DOHH2 (cell line): ENCODE measurements around the gene EXOSC10.
"Not testable (repeated sequence)": the region's sequence is repeated elsewhere in the genome, so short reads cannot be mapped to it uniquely, and the experiment has no call there.

ENCODE experiments used
- H3F3A ChIP-seq: fragments of 200-600 bp; sonication (generic), shearing (Covaris generic); 2 replicates; pipeline ENCODE4 v1.6.0; 2016; ENCODE audit warnings: antibody characterized with exemption, mild to moderate bottlenecking; ENCODE audit not compliant: control insufficient read depth, insufficient read depth
- H3K27ac ChIP-seq: fragments of 200-600 bp; sonication (generic); 2 replicates; pipeline ENCODE4 v1.5.1; 2014; ENCODE audit warnings: low read depth, mild to moderate bottlenecking, low read length, moderate library complexity
- H3K27me3 ChIP-seq: fragments of 200-600 bp; sonication (generic); 2 replicates; pipeline ENCODE4 v1.6.1; 2014; ENCODE audit warnings: mild to moderate bottlenecking, low read length, mixed read lengths; ENCODE audit not compliant: control insufficient read depth
- H3K36me3 ChIP-seq: fragments of 200-600 bp; sonication (generic); 2 replicates; pipeline ENCODE4 v1.6.1; 2014; ENCODE audit warnings: mild to moderate bottlenecking, low read length, moderate library complexity, mixed read lengths; ENCODE audit not compliant: control insufficient read depth
- H3K4me1 ChIP-seq: fragments of 200-600 bp; sonication (generic); 2 replicates; pipeline ENCODE4 v1.6.1; 2014; ENCODE audit warnings: mild to moderate bottlenecking, low read length, mixed read lengths; ENCODE audit not compliant: control insufficient read depth
- H3K4me2 ChIP-seq: fragments of 200-600 bp; sonication (generic); 2 replicates; pipeline ENCODE4 v1.6.0; 2014; ENCODE audit warnings: mild to moderate bottlenecking, low read length, moderate library complexity
- H3K4me3 ChIP-seq: fragments of 200-600 bp; sonication (generic); 2 replicates; pipeline ENCODE4 v1.5.1; 2014; ENCODE audit warnings: mild to moderate bottlenecking, low read length, mixed read lengths
- H3K79me2 ChIP-seq: fragments of 200-600 bp; sonication (generic); 2 replicates; pipeline ENCODE4 v1.6.1; 2014; ENCODE audit warnings: mild to moderate bottlenecking, low read length, mixed read lengths; ENCODE audit not compliant: control insufficient read depth
- H3K9me2 ChIP-seq: fragments of 200-600 bp; sonication (generic); replicated peaks from 2 replicates; pipeline ENCODE4 v1.6.1; 2014; ENCODE audit warnings: mild to moderate bottlenecking, low read length, mixed read lengths; ENCODE audit not compliant: control insufficient read depth
- H3K9me3 ChIP-seq: fragments of 200-600 bp; sonication (generic); 2 replicates; pipeline ENCODE4 v1.6.1; 2014; ENCODE audit warnings: antibody characterized with exemption, low read length, mixed read lengths; ENCODE audit not compliant: control insufficient read depth, insufficient read depth
- H4K20me1 ChIP-seq: fragments of 200-600 bp; sonication (generic); 2 replicates; pipeline ENCODE4 v1.6.0; 2014; ENCODE audit warnings: low read depth, mild to moderate bottlenecking, antibody characterized with exemption, low read length, moderate library complexity; ENCODE audit not compliant: control insufficient read depth, insufficient read depth
- CTCF ChIP-seq: fragments of 200-600 bp; sonication (generic); IDR thresholded peaks from one replicate; pipeline ENCODE4 v1.5.1; 2014; ENCODE audit warnings: antibody characterized with exemption, mild to moderate bottlenecking, low read depth, low read length; ENCODE audit not compliant: poor library complexity, severe bottlenecking
- EZH2phosphoT487 ChIP-seq: fragments of 200-600 bp; sonication (generic); IDR thresholded peaks from 2 replicates; pipeline ENCODE4 v1.6.1; 2017; ENCODE audit warnings: borderline replicate concordance, mild to moderate bottlenecking, antibody characterized with exemption, low read length, moderate library complexity, mixed read lengths

The EXOSC10 gene

GRCh38 chr1:11037740-11038182 is 61.9 kb downstream of the EXOSC10 start:
- TF ChIP-seq EZH2phosphoT487 (no peak), CTCF (peak; percentile 96)
- Histone ChIP-seq H3K9me3 (no peaks in the 10 kb centered on the region), H3K9me2 (0 out of 2 replicates have a peak, but pooled peaks cover 3% of the 10 kb centered on the region), H3F3A (no peaks in the 10 kb centered on the region; the same call in 1 of the 2 replicates), H4K20me1 (no peaks in the 10 kb centered on the region), H3K4me3 (no peak overlapping the region), H3K36me3 (no peaks in the 10 kb centered on the region), H3K27me3 (no peaks in the 10 kb centered on the region), H3K4me1 (no peaks in the 10 kb centered on the region), H3K4me2 (no peak overlapping the region), H3K27ac (no peak overlapping the region), H3K79me2 (no peaks in the 10 kb centered on the region)

DNA sequence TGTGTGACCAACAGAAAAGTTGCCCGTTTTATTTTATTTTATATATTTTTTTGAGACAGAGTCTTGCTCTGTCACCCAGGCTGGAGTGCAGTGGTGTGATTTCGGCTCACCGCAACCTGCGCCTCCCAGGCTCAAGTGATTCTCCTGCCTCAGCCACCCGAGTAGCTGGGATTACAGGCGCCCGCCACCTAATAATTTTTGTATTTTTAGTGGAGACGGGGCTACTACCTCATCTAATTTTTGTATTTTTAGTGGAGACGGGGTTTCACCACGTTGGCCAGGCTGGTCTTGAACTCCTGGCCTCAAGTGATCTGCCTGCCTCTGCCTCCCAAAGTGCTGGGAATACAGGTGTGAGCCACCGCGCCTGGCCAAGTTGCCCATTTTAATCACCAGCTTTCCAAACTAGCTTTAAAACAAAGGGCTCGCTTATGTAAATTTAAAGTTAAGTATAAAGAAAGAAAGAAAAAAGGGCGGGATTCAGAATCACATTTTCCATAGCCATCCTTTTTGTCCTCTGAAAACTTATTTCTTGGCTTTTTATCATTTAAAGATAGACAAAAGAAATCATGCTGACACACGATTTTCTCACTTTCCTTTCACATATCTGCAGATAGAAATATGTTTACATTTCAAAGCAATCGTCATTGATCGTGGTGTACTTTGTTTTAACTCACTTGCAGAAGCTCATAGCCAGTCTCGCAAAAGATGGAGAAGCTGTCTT is 62.5 kb downstream of the EXOSC10 start:
- H3K4me1 ChIP-seq, H3K79me2 ChIP-seq, H3K36me3 ChIP-seq, H3K9me2 ChIP-seq, H3K9me3 ChIP-seq, H3F3A ChIP-seq, H3K27me3 ChIP-seq, H3K4me3 ChIP-seq, H3K27ac ChIP-seq, H4K20me1 ChIP-seq, H3K4me2 ChIP-seq: not testable (repeated sequence)

- no peak overlapping the region for H3K4me2 ChIP-seq
- no peak overlapping the region for H3K27ac ChIP-seq
- H3K9me2 ChIP-seq: no peaks in the 10 kb centered on the region
- peaks cover 17% of the 10 kb centered on the region for H3K36me3 ChIP-seq
- H4K20me1 ChIP-seq: no peaks in the 10 kb centered on the region
- TF ChIP-seq EZH2phosphoT487 (no peak), CTCF (no peak)
- no peaks in the 10 kb centered on the region for H3K4me1 ChIP-seq
- H3K79me2 ChIP-seq: no peaks in the 10 kb centered on the region
- no peak overlapping the region for H3K4me3 ChIP-seq
- H3F3A ChIP-seq: peaks cover 25% of the 10 kb centered on the region
- H3K9me3 ChIP-seq: no peaks in the 10 kb centered on the region
- H3K27me3 ChIP-seq: no peaks in the 10 kb centered on the region
Observed at GRCh38 chr1:11031624-11032262, 67.9 kb downstream of the EXOSC10 start.

DNA sequence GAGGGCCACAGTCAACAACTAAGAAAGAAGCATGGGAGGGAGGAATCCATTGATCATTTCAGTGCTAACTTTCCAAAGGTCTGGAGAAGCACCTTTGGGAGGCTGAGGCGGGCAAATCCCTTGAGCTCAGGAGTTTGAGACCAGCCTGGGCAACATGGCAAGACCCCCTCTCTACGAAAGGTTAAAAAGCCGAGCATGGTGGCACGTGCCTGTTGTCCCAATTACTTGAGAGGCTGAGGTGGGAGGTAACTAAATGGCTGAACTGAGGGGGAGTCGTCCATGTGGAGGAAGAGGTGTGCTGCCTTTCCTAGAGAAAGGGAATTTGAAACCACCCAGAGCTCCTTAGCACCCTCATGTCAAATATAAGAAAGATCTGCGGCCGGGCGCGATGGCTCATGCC is 68.8 kb downstream of the EXOSC10 start:
- H3K79me2 ChIP-seq: no peaks in the 10 kb centered on the region
- no peaks in the 10 kb centered on the region for H3K4me1 ChIP-seq
- no peak overlapping the region for H3K27ac ChIP-seq
- H3K4me3 ChIP-seq: no peak overlapping the region
- no peaks in the 10 kb centered on the region; the same call in 1 of the 2 replicates for H4K20me1 ChIP-seq
- no peak for TF ChIP-seq EZH2phosphoT487
- TF ChIP-seq CTCF: no peak
- no peaks in the 10 kb centered on the region for H3K27me3 ChIP-seq
- H3K9me2 ChIP-seq: no peaks in the 10 kb centered on the region
- H3K36me3 ChIP-seq: peaks cover 26% of the 10 kb centered on the region
- peaks cover 34% of the 10 kb centered on the region for H3F3A ChIP-seq
- no peak overlapping the region for H3K4me2 ChIP-seq
- no peaks in the 10 kb centered on the region for H3K9me3 ChIP-seq
